CD4-positive, CD25-positive, alpha-beta regulatory T cell (primary cell): ENCODE results near the gene ASF1A. TPM values are rescaled to one million over a fixed set of nuclear protein-coding genes. Genes with fewer than 3 reads are reported as not detected.

Source experiments
- ATAC-seq, 2 donors: fragments of 150-1000 bp; cut with Tn5 transposase; one replicate each; pipeline ENCODE4 v1.10.0; 2021; ENCODE audit warnings: low read depth in 2 of 2, moderate number of reproducible peaks in 2 of 2, moderate library complexity in 1 of 2
- DNase-seq, 3 donors: peaks; one replicate each; pipeline versions ENCODE4 v3.0.0 to v3.0.0-alpha.2; 2012 to 2022; ENCODE audit warnings: mixed read lengths in 1 of 3
- H3K27ac ChIP-seq: one replicate; pipeline ENCODE4 v1.7.0; 2013; ENCODE audit warnings: mild to moderate bottlenecking, low read length; ENCODE audit not compliant: insufficient read depth, poor library complexity, severe bottlenecking
- H3K27me3 ChIP-seq: one replicate; pipeline ENCODE4 v1.7.0; 2013; ENCODE audit warnings: low read length; ENCODE audit not compliant: control insufficient read depth, insufficient read depth
- H3K36me3 ChIP-seq: one replicate; pipeline ENCODE4 v1.7.0; 2013; ENCODE audit warnings: mild to moderate bottlenecking, low read length, moderate library complexity; ENCODE audit not compliant: control insufficient read depth, insufficient read depth
- H3K4me1 ChIP-seq: 2 replicates; pipeline ENCODE4 v1.7.0; 2013; ENCODE audit warnings: mild to moderate bottlenecking, low read length; ENCODE audit not compliant: insufficient read depth, control insufficient read depth, poor library complexity, severe bottlenecking
- H3K4me3 ChIP-seq: one replicate; pipeline ENCODE4 v1.7.0; 2013; ENCODE audit warnings: low read depth, mild to moderate bottlenecking, low read length, moderate library complexity
- H3K9me3 ChIP-seq, 2 experiments: 1 replicate in 1 of 2; 2 replicates in 1 of 2; pipeline ENCODE4 v1.7.0; 2013; ENCODE audit warnings: low read length in 2 of 2, mild to moderate bottlenecking in 1 of 2, moderate library complexity in 1 of 2; ENCODE audit not compliant: control insufficient read depth in 2 of 2
- H3K27ac Mint-ChIP-seq, 3 donors: one replicate each; pipeline ENCODE4 v1.8.0; 2020 to 2022; ENCODE audit warnings: mild to moderate bottlenecking in 3 of 3, mixed read lengths in 3 of 3, moderate library complexity in 2 of 3
- H3K27me3 Mint-ChIP-seq: one replicate; pipeline ENCODE4 v1.8.0; 2022; ENCODE audit warnings: mild to moderate bottlenecking, mixed read lengths
- H3K36me3 Mint-ChIP-seq: one replicate; pipeline ENCODE4 v1.8.0; 2020; ENCODE audit warnings: mixed read lengths
- H3K4me1 Mint-ChIP-seq, 4 donors: one replicate each; pipeline ENCODE4 v1.8.0; 2020 to 2022; ENCODE audit warnings: mixed read lengths in 4 of 4, mild to moderate bottlenecking in 1 of 4
- H3K4me3 Mint-ChIP-seq, 4 donors: one replicate each; pipeline ENCODE4 v1.8.0; 2020 to 2022; ENCODE audit warnings: mild to moderate bottlenecking in 4 of 4, mixed read lengths in 4 of 4, moderate library complexity in 3 of 4
- H3K9me3 Mint-ChIP-seq, 7 donors: one replicate each; pipeline ENCODE4 v1.8.0; 2020 to 2022; ENCODE audit warnings: mixed read lengths in 7 of 7, mild to moderate bottlenecking in 3 of 7, moderate library complexity in 2 of 7
- polyA plus RNA-seq, 4 donors: library from polyadenylated mRNA; unstranded; fragments of 300-500 nt; fragmentation: Illumina TruSeq; gene quantifications; one replicate each; pipeline ENCODE4 v1.2.3, GENCODE V29; 2021
- total RNA-seq: library from RNA; stranded (reverse); gene quantifications from one replicate; pipeline ENCODE4 v1.2.3, GENCODE V29; 2022

The ASF1A gene
- total and polyA plus RNA-seq, 5 donors from 2014 or later, result 30.2 to 81.8 (median 71.7) TPM

DNA sequence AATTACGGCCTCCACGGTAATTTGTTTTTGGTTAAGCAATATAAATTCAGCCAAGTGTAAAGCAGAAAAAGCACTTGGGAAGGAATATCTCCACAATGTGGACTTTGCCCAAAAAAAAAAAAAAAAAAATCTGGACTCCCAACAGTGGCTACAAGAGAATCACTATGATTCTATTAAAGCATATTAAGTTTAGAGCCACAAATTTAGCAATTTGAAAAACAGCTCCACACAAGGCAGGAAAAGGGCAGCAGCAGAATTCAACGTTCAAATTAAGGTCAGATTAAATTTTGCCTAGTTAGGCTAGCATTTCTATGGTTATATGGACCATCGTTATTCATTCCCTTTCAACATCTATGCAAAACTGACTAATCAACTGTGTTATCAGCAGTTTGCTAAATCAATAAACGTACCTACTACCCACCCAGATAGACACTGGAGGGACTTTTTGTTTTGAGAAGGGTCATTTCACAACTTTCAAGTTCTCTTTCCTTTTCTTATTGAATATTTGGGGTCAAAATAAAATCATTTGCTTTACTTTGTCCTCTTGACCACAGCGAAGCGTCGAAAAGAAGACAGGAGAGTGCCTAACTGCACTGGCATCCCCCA is 40.0 kb downstream of the ASF1A start:
- H3K27me3 Mint-ChIP-seq, result no peaks in the 10 kb centered on the region
- no peak for ATAC-seq
- Histone ChIP-seq H3K27ac (peak overlapping the region; percentile 87), H3K4me3 (peak overlapping the region; percentile 91), H3K4me1 (peaks cover 14% of the 10 kb centered on the region), H3K36me3 (peaks cover 20% of the 10 kb centered on the region), H3K27me3 (no peaks in the 10 kb centered on the region), H3K9me3 (no peaks in the 10 kb centered on the region)
- H3K4me1 Mint-ChIP-seq, result peaks cover 23 to 59% (median 41%) of the 10 kb centered on the region in 4 donors
- H3K4me3 Mint-ChIP-seq, result peak overlapping the region; percentile 92 to 96 (median 92)
- peaks cover 24% of the 10 kb centered on the region for H3K36me3 Mint-ChIP-seq
- peaks cover 0 to 4% (median 0%) of the 10 kb centered on the region in 7 donors for H3K9me3 Mint-ChIP-seq
- DNase-seq, result no peak
- peak overlapping the region; percentile 71 to 92 (median 87) for H3K27ac Mint-ChIP-seq

DNA sequence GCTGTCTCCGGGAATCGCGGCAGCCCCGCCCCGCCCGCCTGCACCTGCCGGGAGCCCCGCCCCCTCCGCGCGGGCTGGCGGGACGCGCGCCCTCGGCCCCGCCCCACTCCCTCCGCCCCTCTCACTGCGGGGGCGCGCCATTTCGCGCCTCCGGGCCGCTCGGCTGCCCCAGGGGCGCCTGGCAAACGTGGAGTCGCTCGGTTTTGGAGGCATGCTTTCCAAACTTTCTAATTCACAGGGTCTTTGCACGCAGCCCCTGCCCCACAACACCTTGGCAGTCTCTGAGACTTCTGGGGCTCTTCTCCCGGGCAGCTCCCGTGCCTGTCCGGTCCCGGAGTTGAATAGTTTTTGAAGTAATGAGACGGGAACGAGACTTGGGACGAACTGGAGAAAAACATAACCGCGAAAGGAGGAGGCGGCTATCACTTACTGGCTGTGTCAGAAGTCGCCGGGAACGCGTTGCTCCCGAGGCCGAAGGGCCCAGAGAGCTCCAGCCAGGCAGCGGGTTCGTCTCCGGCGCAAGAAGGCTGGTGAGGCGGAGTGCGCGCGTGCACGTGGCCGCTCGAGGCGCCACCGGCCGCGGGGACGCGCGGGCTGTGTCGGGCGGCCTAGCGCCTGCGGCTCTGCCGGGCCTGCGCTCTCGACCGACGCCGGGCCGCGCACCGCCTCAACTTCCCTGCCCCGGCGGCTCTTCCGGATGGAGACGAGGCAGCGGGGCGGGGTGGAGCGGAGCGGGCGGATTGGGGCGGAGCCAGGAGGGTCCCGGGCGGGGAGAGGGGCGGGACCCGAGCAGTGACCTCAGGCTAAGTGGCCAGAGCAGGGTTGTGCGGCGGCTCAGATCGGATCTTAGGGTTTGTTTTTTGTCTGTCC is 40.7 kb downstream of the ASF1A start, which contains the start of gene MCM9:
TSS of gene MCM9 (minus strand) at position 699 of the 870 bp plus-strand sequence. CDS start 3,436 bp downstream, outside the sequence.
- peak within 1 kb of the TSS; percentile 34 to 95 (median 92) for H3K27ac Mint-ChIP-seq
- H3K36me3 Mint-ChIP-seq, result peaks cover 28% of the 10 kb centered on the region
- H3K4me3 Mint-ChIP-seq, result peak within 1 kb of the TSS; percentile 92 to 96 (median 92)
- Histone ChIP-seq H3K27ac (peak within 1 kb of the TSS; percentile 87), H3K27me3 (no peaks in the 10 kb centered on the region), H3K9me3 (no peaks in the 10 kb centered on the region), H3K4me3 (peak within 1 kb of the TSS; percentile 91), H3K4me1 (peaks cover 14% of the 10 kb centered on the region), H3K36me3 (peaks cover 15% of the 10 kb centered on the region)
- no peaks in the 10 kb centered on the region for H3K27me3 Mint-ChIP-seq
- H3K4me1 Mint-ChIP-seq, result peaks cover 23 to 52% (median 42%) of the 10 kb centered on the region in 4 donors
- DNase-seq, result peak; percentile 84 to 92 (median 85)
- ATAC-seq, result peak; percentile 90
- peaks cover 0 to 4% (median 0%) of the 10 kb centered on the region in 7 donors for H3K9me3 Mint-ChIP-seq

DNA sequence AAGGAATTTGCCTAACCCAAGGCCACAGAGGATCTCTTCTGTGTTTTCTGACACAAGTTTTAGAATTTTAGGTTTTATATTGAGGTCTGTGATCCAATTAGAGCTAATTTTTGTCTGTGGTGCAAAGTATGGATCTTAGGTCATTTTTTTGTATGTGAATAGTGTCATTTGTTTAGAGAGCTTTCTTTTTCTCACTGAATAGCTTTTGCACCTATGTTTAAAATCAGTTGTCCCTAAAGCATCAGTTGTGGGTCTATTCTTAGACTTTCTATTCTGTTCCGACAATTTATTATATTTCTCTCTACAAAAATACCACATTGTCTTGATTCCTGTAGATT is 41.3 kb downstream of the ASF1A start:
- H3K9me3 Mint-ChIP-seq, result peaks cover 0 to 4% (median 0%) of the 10 kb centered on the region in 7 donors
- ATAC-seq, result no peak
- H3K4me3 Mint-ChIP-seq, result peak overlapping the region; percentile 92 to 96 (median 92)

DNA sequence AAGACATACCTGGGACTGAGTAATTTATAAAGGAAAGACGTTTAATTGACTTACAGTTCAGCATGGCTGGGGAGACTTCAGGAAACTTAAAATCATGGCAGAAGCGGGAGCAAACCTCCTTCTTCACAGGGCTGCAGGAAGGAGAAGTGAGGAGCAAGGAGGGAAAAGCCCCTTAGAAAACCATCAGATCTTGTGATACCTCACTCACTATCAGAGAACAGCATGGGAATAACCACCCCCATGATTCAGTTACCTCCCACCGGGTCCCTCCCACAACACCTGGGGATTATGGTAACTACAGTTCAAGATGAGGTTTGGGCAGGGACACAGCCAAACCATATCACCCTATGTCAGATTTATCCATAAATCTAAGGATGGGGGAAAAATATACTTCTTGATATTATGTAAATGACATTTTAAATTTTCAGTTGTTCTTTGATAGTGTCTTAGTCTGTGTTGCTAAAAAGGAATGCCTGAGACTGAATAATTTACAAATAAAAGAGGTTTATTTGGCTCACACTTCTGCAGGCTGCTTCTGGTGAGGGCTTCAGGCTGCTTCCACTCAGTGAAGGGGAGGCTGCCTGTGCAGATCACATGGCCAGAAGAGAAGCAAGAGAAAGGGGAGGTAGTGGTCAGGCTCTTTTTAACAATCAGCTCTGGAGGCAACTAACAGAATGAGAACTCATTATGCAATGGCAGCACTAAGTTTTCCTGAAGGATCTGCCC is 42.2 kb downstream of the ASF1A start:
- Mint-ChIP-seq H3K27ac (peak overlapping the region in 2 of 3 donors; percentile 92 to 95), H3K27me3 (no peaks in the 10 kb centered on the region), H3K4me1 (peaks cover 23 to 51% (median 36%) of the 10 kb centered on the region in 4 donors), H3K9me3 (peaks cover 0 to 4% (median 0%) of the 10 kb centered on the region in 7 donors), H3K4me3 (peak overlapping the region; percentile 56 to 96 (median 92)), H3K36me3 (peaks cover 22% of the 10 kb centered on the region)
- DNase-seq (no peak), ATAC-seq (no peak)
- H3K4me1 ChIP-seq, result peaks cover 14% of the 10 kb centered on the region
- H3K27me3 ChIP-seq, result no peaks in the 10 kb centered on the region
- H3K27ac ChIP-seq, result no peak overlapping the region
- peaks cover 6% of the 10 kb centered on the region for H3K36me3 ChIP-seq
- H3K9me3 ChIP-seq, result peaks cover 0 to 2% of the 10 kb centered on the region in 2 experiments
- peak overlapping the region; percentile 88 for H3K4me3 ChIP-seq

More for the DNA sequence above, 41.3 kb downstream of the ASF1A start:
- Histone ChIP-seq H3K4me3 (peak overlapping the region; percentile 88), H3K4me1 (peaks cover 14% of the 10 kb centered on the region), H3K9me3 (no peaks in the 10 kb centered on the region), H3K36me3 (peaks cover 15% of the 10 kb centered on the region), H3K27ac (peak overlapping the region; percentile 87), H3K27me3 (no peaks in the 10 kb centered on the region)
- no peaks in the 10 kb centered on the region for H3K27me3 Mint-ChIP-seq
- peaks cover 28% of the 10 kb centered on the region for H3K36me3 Mint-ChIP-seq
- peak overlapping the region; percentile 34 to 95 (median 92) for H3K27ac Mint-ChIP-seq
- no peak for DNase-seq
- H3K4me1 Mint-ChIP-seq, result peaks cover 23 to 51% (median 42%) of the 10 kb centered on the region in 4 donors

DNA sequence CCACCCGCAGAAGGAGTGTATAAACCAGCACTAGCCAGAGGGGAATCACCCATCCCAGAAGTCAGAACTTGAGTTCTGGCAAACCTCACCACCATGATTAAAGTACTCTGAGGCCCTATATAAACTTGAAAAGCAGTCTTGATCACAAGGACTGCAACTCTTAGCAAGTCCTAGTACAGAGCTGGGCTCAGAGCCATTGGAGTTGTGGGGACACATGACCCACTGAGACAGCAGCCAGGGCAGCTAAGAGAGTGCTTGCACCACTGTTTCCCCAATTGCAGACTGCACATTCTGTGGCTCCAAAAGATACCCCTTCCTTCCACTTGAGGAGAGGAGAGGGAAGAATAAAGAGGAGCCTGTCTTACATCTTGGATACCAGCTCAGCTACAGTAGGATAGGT is 45.7 kb downstream of the ASF1A start:
- H3K36me3 ChIP-seq, result no peaks in the 10 kb centered on the region
- no peak overlapping the region for H3K27ac ChIP-seq
- peaks cover 0 to 11% of the 10 kb centered on the region in 2 experiments for H3K9me3 ChIP-seq
- no peaks in the 10 kb centered on the region for H3K27me3 ChIP-seq
- H3K27me3 Mint-ChIP-seq, result no peaks in the 10 kb centered on the region
- H3K36me3 Mint-ChIP-seq, result peaks cover 18% of the 10 kb centered on the region
- peaks cover 1 to 16% (median 11%) of the 10 kb centered on the region in 7 donors for H3K9me3 Mint-ChIP-seq
- no peak overlapping the region for H3K4me3 ChIP-seq
- H3K4me1 ChIP-seq, result peaks cover 7% of the 10 kb centered on the region
- peaks cover 8 to 34% (median 17%) of the 10 kb centered on the region in 4 donors for H3K4me1 Mint-ChIP-seq
- H3K27ac Mint-ChIP-seq, result no peak overlapping the region
- ATAC-seq, result no peak
- DNase-seq, result no peak
- H3K4me3 Mint-ChIP-seq, result no peak overlapping the region

DNA sequence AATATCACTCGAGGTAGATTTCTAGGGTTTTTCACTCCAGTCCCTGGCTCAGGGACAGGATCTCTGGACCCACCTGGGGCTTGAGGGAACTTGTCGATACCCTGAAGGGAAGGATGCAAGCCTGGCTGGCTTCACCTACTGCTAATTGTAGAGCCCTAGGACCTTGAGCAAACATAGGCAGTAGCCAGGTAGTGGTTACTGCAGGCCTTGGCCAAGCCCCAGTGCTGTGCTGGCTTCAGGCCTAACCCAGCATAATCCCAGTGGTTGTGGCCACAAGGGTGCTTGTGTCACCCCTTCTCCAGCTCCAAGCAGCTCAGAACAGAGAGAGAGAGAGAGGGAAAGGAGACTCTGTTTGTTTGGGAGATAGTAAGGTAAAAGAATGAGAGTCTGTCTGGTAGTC is 46.8 kb downstream of the ASF1A start:
- Mint-ChIP-seq H3K4me3 (no peak overlapping the region), H3K4me1 (peaks cover 3 to 25% (median 11%) of the 10 kb centered on the region in 4 donors), H3K27me3 (no peaks in the 10 kb centered on the region), H3K36me3 (peaks cover 18% of the 10 kb centered on the region), H3K27ac (no peak overlapping the region), H3K9me3 (peaks cover 3 to 24% (median 20%) of the 10 kb centered on the region in 7 donors)
- H3K9me3 ChIP-seq, result peaks cover 10 to 20% of the 10 kb centered on the region in 2 experiments
- ATAC-seq (no peak), DNase-seq (no peak)
- no peak overlapping the region for H3K27ac ChIP-seq
- H3K4me1 ChIP-seq, result no peaks in the 10 kb centered on the region
- H3K27me3 ChIP-seq, result no peaks in the 10 kb centered on the region
- no peaks in the 10 kb centered on the region for H3K36me3 ChIP-seq
- no peak overlapping the region for H3K4me3 ChIP-seq

DNA sequence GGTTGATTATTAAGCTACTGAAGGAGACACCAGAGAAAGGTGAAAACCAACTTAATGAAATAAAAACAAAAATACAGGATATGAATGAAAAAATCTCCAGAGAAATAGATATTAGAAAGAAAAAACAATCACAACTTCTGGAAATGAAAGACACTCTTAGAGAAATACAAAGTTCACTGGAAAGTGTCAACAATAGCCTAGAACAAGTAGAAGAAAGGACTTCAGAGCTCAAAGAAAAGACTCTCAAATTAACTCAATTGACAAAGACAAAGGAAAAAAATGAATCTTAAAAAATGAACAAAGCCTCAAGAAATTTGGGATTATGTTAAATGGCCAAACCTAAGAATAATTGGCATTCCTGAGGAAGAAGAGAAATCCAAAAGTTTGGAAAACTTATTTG is 51.3 kb downstream of the ASF1A start:
- DNase-seq (no peak), ATAC-seq (no peak)
- Mint-ChIP-seq H3K4me3 (no peak overlapping the region), H3K27ac (no peak overlapping the region), H3K27me3 (no peaks in the 10 kb centered on the region), H3K4me1 (no peaks in the 10 kb centered on the region), H3K36me3 (peaks cover 3% of the 10 kb centered on the region), H3K9me3 (peaks cover 5 to 51% (median 22%) of the 10 kb centered on the region in 7 donors)
- H3K4me3 ChIP-seq, result no peak overlapping the region
- no peaks in the 10 kb centered on the region for H3K36me3 ChIP-seq
- H3K4me1 ChIP-seq, result no peaks in the 10 kb centered on the region
- no peaks in the 10 kb centered on the region for H3K27me3 ChIP-seq
- no peak overlapping the region for H3K27ac ChIP-seq
- H3K9me3 ChIP-seq, result peaks cover 16 to 25% of the 10 kb centered on the region in 2 experiments
